K562 (cell line): Measurements from ENCODE around the gene MTMR12. TPM values are rescaled to one million over a fixed set of nuclear protein-coding genes. Genes with fewer than 3 reads are reported as not detected.

Experiments used
- ATAC-seq: fragments of 200-7000 bp; cut with Tn5 transposase; 3 replicates; pipeline ENCODE4 v1.9.1; 2020; ENCODE audit warnings: moderate library complexity
- BruUV-seq: library from RNA; stranded (reverse); fragments of 400-500 nt; replicated peaks from 2 replicates; lab custom pipeline; 2021; lab: Mats Ljungman, UMichigan
- CTCF ChIA-PET: fragments of 300-600 bp; formaldehyde crosslinking; extraction: SDS; loops from one replicate; lab custom pipeline; 2021; ENCODE audit warnings: low intra/inter-chr PET ratio; lab: Yijun Ruan, JAX
- POLR2A ChIA-PET: fragments of 300-600, 350-650 bp; sonication (Branson Sonifier 250); formaldehyde crosslinking; extraction: SDS; loops from one replicate; lab custom pipeline; 2021; ENCODE audit warnings: antibody characterized with exemption, inconsistent platforms; lab: Yijun Ruan, JAX
- DNase-seq, 4 experiments: peaks; one replicate each; pipeline versions ENCODE4 v3.0.0 to v3.0.0-alpha.2; 2011 to 2018; ENCODE audit warnings: low spot score in 3 of 4, mixed read lengths in 3 of 4; ENCODE audit errors: extremely low read depth in 1 of 4
- FAIRE-seq: peaks from 2 replicates; lab custom pipeline; 2011; peaks lifted over from hg19 to GRCh38; lab: Jason Lieb, UNC
- H2AFZ ChIP-seq: 2 replicates; pipeline ENCODE4 v1.6.0; 2011; ENCODE audit warnings: low read depth, low read length, control low read depth, inconsistent platforms
- H3K27ac ChIP-seq: fragments of 200-600 bp; 3 replicates; pipeline ENCODE4 v1.8.0; 2011; ENCODE audit warnings: low read depth, mild to moderate bottlenecking, control low read depth, inconsistent platforms, low read length, moderate library complexity, mixed read lengths; ENCODE audit errors: extremely low read depth
- H3K27me3 ChIP-seq, 2 experiments: fragments of 300-600 bp in 1 of 2; 2 replicates in 1 of 2; 3 replicates in 1 of 2; pipeline versions ENCODE4 v1.6.0 to v1.8.0; 2011; ENCODE audit warnings: inconsistent platforms in 2 of 2, low read length in 2 of 2, mild to moderate bottlenecking in 1 of 2, mixed read lengths in 1 of 2, moderate library complexity in 1 of 2; ENCODE audit not compliant: control insufficient read depth in 2 of 2, insufficient read depth in 2 of 2
- H3K36me3 ChIP-seq: fragments of 300-600 bp; 3 replicates; pipeline ENCODE4 v1.8.0; 2011; ENCODE audit warnings: mild to moderate bottlenecking, low read length, inconsistent platforms; ENCODE audit not compliant: control insufficient read depth, insufficient read depth
- H3K4me1 ChIP-seq, 2 experiments: fragments of 200-600 bp in 1 of 2; replicated peaks in 1 of 2; 2 replicates in 1 of 2; 3 replicates in 1 of 2; pipeline versions ENCODE4 v1.5.1 to v1.8.0; 2011; ENCODE audit warnings: inconsistent platforms in 2 of 2, low read length in 2 of 2, mild to moderate bottlenecking in 1 of 2, mixed read lengths in 1 of 2, moderate library complexity in 1 of 2; ENCODE audit not compliant: control insufficient read depth in 2 of 2, insufficient read depth in 2 of 2
- H3K4me2 ChIP-seq: 2 replicates; pipeline ENCODE4 v1.6.1; 2011; ENCODE audit warnings: low read length, control low read depth, inconsistent platforms, mixed read lengths; ENCODE audit not compliant: insufficient read depth
- H3K4me3 ChIP-seq: fragments of 200-600 bp; sonication (generic), shearing (Covaris generic); 2 replicates; pipeline ENCODE4 v1.5.1; 2016; ENCODE audit warnings: control low read depth, inconsistent platforms
- H3K79me2 ChIP-seq: fragments of 200-600 bp; 3 replicates; pipeline ENCODE4 v1.8.0; 2011; ENCODE audit warnings: low read length, inconsistent platforms; ENCODE audit not compliant: control insufficient read depth, insufficient read depth
- H3K9ac ChIP-seq, 2 experiments: 2 replicates each; pipeline versions ENCODE4 v1.6.0 to v1.6.1; 2011; ENCODE audit warnings: low read depth in 2 of 2, low read length in 2 of 2, control low read depth in 1 of 2, inconsistent platforms in 1 of 2, mild to moderate bottlenecking in 1 of 2, mixed read lengths in 1 of 2; ENCODE audit not compliant: insufficient read depth in 1 of 2
- H3K9me1 ChIP-seq: one replicate; pipeline ENCODE4 v1.6.0; 2011; ENCODE audit warnings: inconsistent platforms, mild to moderate bottlenecking, low read length, moderate library complexity; ENCODE audit not compliant: control insufficient read depth, insufficient read depth
- H3K9me3 ChIP-seq: replicated peaks from 2 replicates; pipeline ENCODE4 v1.5.1; 2011; ENCODE audit warnings: low read depth, low read length, inconsistent platforms; ENCODE audit not compliant: control insufficient read depth, insufficient read depth
- H4K20me1 ChIP-seq: replicated peaks from 2 replicates; pipeline ENCODE4 v1.6.1; 2011; ENCODE audit warnings: low read length, inconsistent platforms, mixed read lengths; ENCODE audit not compliant: control insufficient read depth, insufficient read depth
- ATF7 ChIP-seq: fragments of 450-650 bp; IDR thresholded peaks from 2 replicates; pipeline ENCODE4 v1.7.1; 2014; ENCODE audit warnings: mild to moderate bottlenecking, moderate library complexity
- IRF9 ChIP-seq: fragments of 450-650 bp; IDR thresholded peaks from 2 replicates; pipeline ENCODE4 v1.6.1; 2016; ENCODE audit warnings: missing biosample characterization, missing genetic modification characterization
- MBD2 ChIP-seq: sonication (generic); IDR thresholded peaks from 2 replicates; pipeline ENCODE4 v1.6.1; 2016; ENCODE audit warnings: low read depth, borderline replicate concordance
- MEF2D ChIP-seq: conservative IDR thresholded peaks from 2 replicates; pipeline ENCODE4 v1.6.1; 2016; ENCODE audit warnings: low read depth, missing genetic modification characterization, missing compliant biosample characterization
- NCOA4 ChIP-seq: fragments of 450-650 bp; IDR thresholded peaks from 2 replicates; pipeline ENCODE4 v1.6.1; 2018; ENCODE audit warnings: mild to moderate bottlenecking; ENCODE audit not compliant: partially characterized antibody
- PBX2 ChIP-seq, 2 experiments: IDR thresholded peaks in 1 of 2; conservative IDR thresholded peaks in 1 of 2; 2 replicates each; pipeline ENCODE4 v1.6.1; 2016; ENCODE audit warnings: low read depth in 2 of 2, mild to moderate bottlenecking in 1 of 2, missing compliant biosample characterization in 1 of 2, missing genetic modification characterization in 1 of 2, moderate library complexity in 1 of 2
- SAFB2 ChIP-seq: fragments of 200-400 bp; formaldehyde crosslinking; IDR thresholded peaks from 2 replicates; pipeline ENCODE4 v1.6.1; 2018; ENCODE audit warnings: borderline replicate concordance, low read length, low read depth, moderate library complexity; ENCODE audit not compliant: severe bottlenecking
- ZNF668 ChIP-seq: fragments of 250-450 bp; sonication (Bioruptor Pico); IDR thresholded peaks from 2 replicates; pipeline ENCODE4 v1.8.0; 2022; ENCODE audit warnings: mild to moderate bottlenecking, inconsistent platforms
- ZNF778 ChIP-seq: fragments of 450-650 bp; formaldehyde crosslinking; IDR thresholded peaks from 2 replicates; pipeline ENCODE4 v1.4.0; 2020; ENCODE audit warnings: mild to moderate bottlenecking, moderate library complexity
- WGBS: fragments of 100-300 bp; shearing (Covaris generic); methylation state at CpG from one replicate; pipeline ENCODE4 v1.1.6; 2016; ENCODE audit warnings: low coverage, mixed read lengths; ENCODE audit not compliant: insufficient coverage; ENCODE audit errors: missing lambda C conversion rate; 5-methylcytosine and 5-hydroxymethylcytosine counted together
- in situ Hi-C: fragments of 300-500 bp; cut with MboI; formaldehyde crosslinking; loops from 4 replicates; pipeline ENCODE4 v1.15.0; 2018; ENCODE audit warnings: inconsistent platforms, mixed read lengths
- intact Hi-C: fragments of 100-400 bp; cut with micrococcal nuclease; formaldehyde crosslinking; loops from 2 replicates; pipeline ENCODE4 v1.14.2; 2022
- polyA plus RNA-seq, 8 experiments: library from polyadenylated mRNA; depleted of rRNA in 4 of 8; stranded (reverse) in 5 of 8; unstranded in 3 of 8; fragments of >200 nt; fragmentation: Nextera tagmentation in 2 of 8; fragmentation: Illumina TruSeq in 1 of 8; extraction: Ambion mirVana in 2 of 8; extraction: Trizol in 1 of 8; gene quantifications; 2 replicates each; pipeline versions ENCODE4 v1.2.1 to v1.2.3, GENCODE V29; 2011 to 2014; ENCODE audit warnings: inconsistent platforms in 1 of 8, missing spikeins in 1 of 8
- total RNA-seq, 7 experiments: library from RNA; depleted of rRNA in 6 of 7; stranded (reverse); fragments of >200 nt in 6 of 7; fragmentation: Illumina TruSeq in 2 of 7; extraction: Trizol in 2 of 7; gene quantifications; 2 replicates each; pipeline versions ENCODE4 v1.2.1 to v1.2.3, GENCODE V29; 2011 to 2021; ENCODE audit warnings: low replicate concordance in 1 of 7
- TF ChIP-seq, protein P1 (sequence below): fragments of 450-650 bp; IDR thresholded peaks from 2 replicates; pipeline ENCODE4 v1.6.1; 2016
- TF ChIP-seq, protein P2 (sequence below), 2 experiments: fragments of 450-650 bp in 1 of 2; sonication (generic) in 1 of 2; formaldehyde crosslinking; conservative IDR thresholded peaks; 2 replicates each; pipeline versions ENCODE4 v1.4.0 to v1.8.1; 2020 to 2022; ENCODE audit warnings: mild to moderate bottlenecking in 1 of 2, missing genetic modification reagents in 1 of 2

Gene MTMR12
- total and polyA plus RNA-seq, 9 of the 15 experiments (the other 6 are each of a cell fraction or from before 2014, with no cell fraction given), result 4.0 to 28.7 (median 17.1) TPM

- TF ChIP-seq ATF7 (peak; percentile 60; the same call in 1 of the 2 replicates), MEF2D (tag) (0 out of 2 replicates have a peak, but pooled peaks have one; percentile 22), ZNF668 (0 out of 2 replicates have a peak, but pooled peaks have one; percentile 64), PBX2 (CRISPR knock-in tag; IDR thresholded peaks at IDR 0.05; ENCODE audit: low read depth) (no peak), PBX2 (tag; conservative IDR thresholded peaks at IDR 0.05; ENCODE audit: low read depth) (peak; percentile 55)
- TF ChIP-seq, protein P1, sequence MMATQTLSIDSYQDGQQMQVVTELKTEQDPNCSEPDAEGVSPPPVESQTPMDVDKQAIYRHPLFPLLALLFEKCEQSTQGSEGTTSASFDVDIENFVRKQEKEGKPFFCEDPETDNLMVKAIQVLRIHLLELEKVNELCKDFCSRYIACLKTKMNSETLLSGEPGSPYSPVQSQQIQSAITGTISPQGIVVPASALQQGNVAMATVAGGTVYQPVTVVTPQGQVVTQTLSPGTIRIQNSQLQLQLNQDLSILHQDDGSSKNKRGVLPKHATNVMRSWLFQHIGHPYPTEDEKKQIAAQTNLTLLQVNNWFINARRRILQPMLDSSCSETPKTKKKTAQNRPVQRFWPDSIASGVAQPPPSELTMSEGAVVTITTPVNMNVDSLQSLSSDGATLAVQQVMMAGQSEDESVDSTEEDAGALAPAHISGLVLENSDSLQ, result peak; percentile 80
- TF ChIP-seq, all 486 proteins: peak for 10
These were observed 36.4 kb downstream of the MTMR12 start (continued) for GRCh38 chr5:32276173-32276853.

DNA sequence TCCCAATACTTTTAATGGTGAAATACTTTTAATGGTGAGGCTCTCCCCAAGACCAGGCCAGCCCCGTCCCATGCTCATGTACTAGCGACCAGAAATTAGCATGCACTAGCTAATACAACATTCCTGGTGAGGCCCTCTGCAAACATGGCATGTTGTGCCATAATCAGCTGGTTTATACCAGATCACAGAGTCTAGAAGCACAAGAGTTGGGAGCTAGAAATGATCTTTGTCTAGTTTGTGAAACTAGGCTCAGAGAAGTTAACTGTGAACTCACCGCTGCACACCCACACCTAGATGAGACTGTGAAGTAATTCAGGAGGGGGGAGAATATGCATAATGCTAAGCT lies 37.4 kb downstream of the MTMR12 start:
- H3K9ac ChIP-seq, result no peak overlapping the region
- H3K79me2 ChIP-seq, result no peaks in the 10 kb centered on the region
- no peaks in the 10 kb centered on the region for H4K20me1 ChIP-seq
- H2AFZ ChIP-seq, result no peak overlapping the region
- FAIRE-seq (no peak), DNase-seq (no peak), ATAC-seq (no peak)
- 68% methylated on average over 3 of the region's 3 CpGs for WGBS
- ChIA-PET CTCF (no interaction called here), POLR2A (interaction anchor here (0.7 to 1.4 kb wide), 2 partner anchors 13 to 101 kb away, joined by 3 to 4 read pairs; partner anchors contain the start of gene GOLPH3)
- peaks cover 46% of the 10 kb centered on the region; the same call in 2 of the 3 replicates for H3K36me3 ChIP-seq
- no TSS peak for BruUV-seq
- H3K27me3 ChIP-seq, result no peaks in the 10 kb centered on the region
- no peak overlapping the region for H3K4me2 ChIP-seq
- in situ Hi-C loops (no loop called here), intact Hi-C loops (no loop called here)
- H3K4me1 ChIP-seq, result peaks cover 0 to 13% of the 10 kb centered on the region in 2 experiments; a peak in 2 of 5 replicates
- no peaks in the 10 kb centered on the region for H3K9me1 ChIP-seq
- TF ChIP-seq SAFB2, result no peak
- TF ChIP-seq NCOA4, result no peak
- TF ChIP-seq MBD2, result no peak
- no peak for TF ChIP-seq ZNF778 (CRISPR knock-in tag)
- TF ChIP-seq, protein P2, sequence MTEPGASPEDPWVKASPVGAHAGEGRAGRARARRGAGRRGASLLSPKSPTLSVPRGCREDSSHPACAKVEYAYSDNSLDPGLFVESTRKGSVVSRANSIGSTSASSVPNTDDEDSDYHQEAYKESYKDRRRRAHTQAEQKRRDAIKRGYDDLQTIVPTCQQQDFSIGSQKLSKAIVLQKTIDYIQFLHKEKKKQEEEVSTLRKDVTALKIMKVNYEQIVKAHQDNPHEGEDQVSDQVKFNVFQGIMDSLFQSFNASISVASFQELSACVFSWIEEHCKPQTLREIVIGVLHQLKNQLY (CRISPR knock-in tag; conservative IDR thresholded peaks at IDR 0.05), result no peak
- no peak for TF ChIP-seq IRF9
- H3K27ac ChIP-seq, result no peak overlapping the region
- no peaks in the 10 kb centered on the region for H3K9me3 ChIP-seq
- H3K4me3 ChIP-seq, result no peak overlapping the region
